Peyer's patch (tissue), 4 donors: Measurements from ENCODE around the gene SLC23A2.

Experiments
- POLR2A ChIP-seq, 2 donors: fragments of 450-650 bp; IDR thresholded peaks; one replicate each; pipeline ENCODE4 v1.5.1; 2017; ENCODE audit warnings: antibody characterized with exemption in 2 of 2, mild to moderate bottlenecking in 2 of 2, moderate library complexity in 2 of 2
- TF ChIP-seq, protein P1 (sequence below), 6 experiments: fragments of 450-650 bp in 4 of 6; fragments of 200-600 bp in 2 of 6; sonication (generic) in 1 of 6; IDR thresholded peaks; one replicate each; pipeline ENCODE4 v1.5.1; 2017 to 2019; ENCODE audit warnings: antibody characterized with exemption in 6 of 6, mild to moderate bottlenecking in 3 of 6, moderate library complexity in 1 of 6

- TF ChIP-seq, protein P1, sequence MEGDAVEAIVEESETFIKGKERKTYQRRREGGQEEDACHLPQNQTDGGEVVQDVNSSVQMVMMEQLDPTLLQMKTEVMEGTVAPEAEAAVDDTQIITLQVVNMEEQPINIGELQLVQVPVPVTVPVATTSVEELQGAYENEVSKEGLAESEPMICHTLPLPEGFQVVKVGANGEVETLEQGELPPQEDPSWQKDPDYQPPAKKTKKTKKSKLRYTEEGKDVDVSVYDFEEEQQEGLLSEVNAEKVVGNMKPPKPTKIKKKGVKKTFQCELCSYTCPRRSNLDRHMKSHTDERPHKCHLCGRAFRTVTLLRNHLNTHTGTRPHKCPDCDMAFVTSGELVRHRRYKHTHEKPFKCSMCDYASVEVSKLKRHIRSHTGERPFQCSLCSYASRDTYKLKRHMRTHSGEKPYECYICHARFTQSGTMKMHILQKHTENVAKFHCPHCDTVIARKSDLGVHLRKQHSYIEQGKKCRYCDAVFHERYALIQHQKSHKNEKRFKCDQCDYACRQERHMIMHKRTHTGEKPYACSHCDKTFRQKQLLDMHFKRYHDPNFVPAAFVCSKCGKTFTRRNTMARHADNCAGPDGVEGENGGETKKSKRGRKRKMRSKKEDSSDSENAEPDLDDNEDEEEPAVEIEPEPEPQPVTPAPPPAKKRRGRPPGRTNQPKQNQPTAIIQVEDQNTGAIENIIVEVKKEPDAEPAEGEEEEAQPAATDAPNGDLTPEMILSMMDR (IDR thresholded peaks at IDR 0.05) = no peak
- no peak for TF ChIP-seq POLR2A (IDR thresholded peaks at IDR 0.05)
Observed at GRCh38 chr20:5002077-5002413, 735 bp upstream of the SLC23A2 start.
